T-helper 2 cell treated with Interferon-gamma antibody and Interleukin-4, amounts not matched to agents 5 μg/mL and 100 μg/mL, for 36 hours (primary cell): Measurements from ENCODE around the gene PRODH.
"Not testable (repeated sequence)": the region's sequence is repeated elsewhere in the genome, so short reads cannot be mapped to it uniquely, and the experiment has no call there.

Experiments used
- DNase-seq: peaks from one replicate; pipeline ENCODE4 v3.0.0; 2021; ENCODE audit warnings: low spot score
- H3K27ac Mint-ChIP-seq: one replicate; pipeline ENCODE4 v1.8.0; 2021; ENCODE audit warnings: mild to moderate bottlenecking, mixed read lengths
- H3K27me3 Mint-ChIP-seq: one replicate; pipeline ENCODE4 v1.8.0; 2021; ENCODE audit warnings: low read depth, mixed read lengths
- H3K36me3 Mint-ChIP-seq: one replicate; pipeline ENCODE4 v1.8.0; 2021; ENCODE audit warnings: low read depth, mixed read lengths
- H3K4me1 Mint-ChIP-seq: one replicate; pipeline ENCODE4 v1.8.0; 2021; ENCODE audit warnings: low read depth, mixed read lengths
- H3K4me3 Mint-ChIP-seq: one replicate; pipeline ENCODE4 v1.8.0; 2022; ENCODE audit warnings: mild to moderate bottlenecking, moderate library complexity, mixed read lengths
- H3K9me3 Mint-ChIP-seq: one replicate; pipeline ENCODE4 v1.8.0; 2021; ENCODE audit warnings: mixed read lengths

PRODH gene

GRCh38 chr22:18881260-18881659, 54.8 kb downstream of the PRODH start:
- H3K27me3 Mint-ChIP-seq, H3K4me3 Mint-ChIP-seq, H3K27ac Mint-ChIP-seq, H3K9me3 Mint-ChIP-seq, H3K36me3 Mint-ChIP-seq, H3K4me1 Mint-ChIP-seq: not testable (repeated sequence)
- peak; percentile 45 for DNase-seq
